Hippocampal formation (tissue), 2 donors: ENCODE results near the gene MSN.

Source experiments
- DNase-seq, 2 donors: peaks; one replicate each; lab custom pipeline; 2025; lab: John Stamatoyannopoulos, UW

The MSN gene

DNA sequence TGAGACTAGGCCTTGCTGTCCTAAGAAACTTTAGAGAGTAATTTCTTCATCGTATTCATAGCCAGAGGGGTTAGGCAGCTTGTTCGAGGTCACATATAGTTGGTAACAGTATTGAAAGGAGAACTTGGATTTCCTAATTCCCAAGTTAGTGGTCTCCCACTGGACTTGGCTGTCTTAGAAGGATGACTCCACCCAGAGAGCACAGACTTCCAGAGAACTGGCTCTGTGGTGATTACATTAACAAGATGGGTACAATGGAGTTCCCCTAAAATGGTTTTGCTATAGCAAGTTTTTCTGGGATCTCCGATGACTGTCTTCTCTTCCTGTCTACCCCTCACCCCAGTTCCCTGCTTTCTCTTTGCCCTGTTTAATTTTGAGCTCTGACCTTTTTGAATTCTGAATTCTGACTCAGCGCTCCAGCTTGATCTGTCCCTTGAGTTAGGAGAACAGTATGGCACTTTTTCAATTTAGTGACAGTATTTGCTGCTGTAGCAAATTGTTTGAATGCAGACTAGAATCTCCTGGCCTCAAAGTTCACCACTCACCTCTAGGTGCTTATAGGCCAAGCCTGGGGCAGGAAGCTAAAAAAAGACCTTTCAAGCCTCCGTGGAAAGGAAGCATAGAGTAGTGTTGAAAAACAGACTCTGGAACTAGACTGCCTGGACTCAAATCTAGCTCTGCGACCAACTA, 6.9 kb downstream of the MSN start:
- DNase-seq: no peak

GRCh38 chrX:65677954-65678469, 10.6 kb downstream of the MSN start:
- no peak for DNase-seq

DNA sequence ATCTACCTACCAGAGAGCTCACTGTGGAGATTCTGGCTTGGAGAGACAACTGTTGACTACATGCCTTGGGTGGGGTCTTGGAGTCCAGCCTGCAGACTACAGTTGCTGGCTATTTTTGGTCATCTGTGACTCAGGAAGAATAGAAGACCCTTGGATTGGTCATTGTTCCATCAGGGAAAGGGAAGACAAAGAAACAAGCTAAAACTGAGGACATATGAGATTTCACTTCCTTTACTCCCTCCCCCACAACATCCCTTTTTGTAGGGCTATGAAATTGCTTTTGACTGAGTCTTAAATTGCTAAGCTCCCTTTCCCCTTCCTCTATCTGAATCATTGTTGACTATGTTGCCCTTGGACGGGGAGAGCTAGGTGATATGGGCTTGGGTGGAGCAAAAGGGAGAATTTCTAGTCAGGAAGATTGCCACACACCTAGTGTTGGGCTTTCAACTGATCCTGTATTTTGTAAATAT, 11.7 kb downstream of the MSN start:
- no peak for DNase-seq

GRCh38 chrX:65681810-65682209, 14.4 kb downstream of the MSN start:
- DNase-seq: no peak

DNA sequence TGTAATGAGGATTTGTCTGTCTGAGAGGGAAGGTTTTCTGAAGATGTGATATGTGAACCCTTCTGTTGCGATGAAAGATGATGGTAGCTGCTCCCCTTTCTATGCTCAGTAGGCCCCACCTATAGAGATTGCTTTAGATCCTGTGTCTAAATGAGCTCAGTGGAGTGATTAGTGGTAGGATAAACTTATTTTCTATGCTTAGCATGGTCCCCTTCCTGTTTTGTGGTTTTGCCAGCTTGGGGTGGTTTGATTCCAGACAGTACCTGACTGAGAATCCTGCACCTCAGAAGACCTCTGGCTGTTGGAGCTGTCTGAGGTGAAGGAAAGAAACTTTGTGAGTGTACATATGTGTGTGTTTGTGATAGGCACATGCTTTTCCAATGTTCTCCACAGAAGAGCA, 17.7 kb downstream of the MSN start:
- no peak for DNase-seq

DNA sequence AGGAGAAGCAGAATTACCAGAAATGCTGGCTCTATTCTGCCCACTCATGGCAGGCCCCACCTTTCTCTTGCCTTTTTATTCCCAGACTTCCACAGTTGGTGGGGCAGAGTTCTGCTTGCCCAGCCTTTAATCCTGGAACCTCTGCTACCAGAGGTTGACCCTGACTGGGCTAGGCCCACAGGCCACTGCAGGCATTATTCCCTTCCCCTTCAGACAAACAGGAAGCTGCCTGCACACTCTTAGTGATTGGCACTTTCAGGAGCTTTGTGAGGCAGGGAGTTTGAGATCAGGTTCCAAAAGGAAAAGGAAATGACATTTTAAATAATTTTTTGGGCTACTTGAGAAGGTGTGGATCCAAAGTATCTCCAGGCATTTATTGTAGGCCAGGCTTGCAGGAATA, 18.8 kb downstream of the MSN start:
- DNase-seq: no peak

DNA sequence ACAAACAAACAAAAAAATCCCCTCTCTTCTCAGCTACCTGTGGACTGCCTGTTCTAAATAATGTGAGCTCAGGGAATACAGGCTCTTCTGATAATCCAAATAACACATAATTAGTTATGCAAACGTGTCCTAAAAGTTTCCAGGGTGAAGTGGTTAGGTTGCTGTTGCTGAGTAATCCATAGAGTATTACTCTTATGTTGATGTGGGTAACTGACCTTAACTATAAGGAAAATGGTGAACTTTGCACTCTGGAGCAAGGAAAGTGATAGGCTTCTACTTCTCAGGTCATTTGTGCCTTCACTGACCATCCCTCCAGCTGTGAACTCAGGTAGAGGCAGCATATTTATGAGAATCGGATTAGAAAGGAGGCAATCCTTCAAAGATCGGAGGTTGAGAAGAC, 19.9 kb downstream of the MSN start:
- DNase-seq: no peak

- no peak for DNase-seq
Observed at GRCh38 chrX:65688403-65688871, 21.0 kb downstream of the MSN start.

DNA sequence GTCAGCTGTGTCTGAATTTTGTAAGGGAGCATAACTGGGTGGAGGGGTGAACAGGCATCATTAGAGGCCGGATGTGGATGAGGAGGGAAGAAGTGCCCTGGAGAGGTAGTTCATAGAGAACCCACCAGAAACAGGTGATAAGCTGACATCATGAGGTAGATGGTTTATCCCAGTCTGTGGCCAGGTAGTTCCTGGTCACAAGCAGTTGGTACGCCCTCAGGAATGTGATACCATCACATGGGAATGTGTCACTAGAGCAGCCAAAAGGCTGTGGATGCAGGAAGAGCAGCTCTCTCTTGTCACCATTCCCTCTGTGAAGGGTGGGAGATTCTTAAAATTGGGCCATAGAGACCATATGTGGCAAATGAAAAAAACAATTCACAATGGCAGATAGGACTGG, 21.9 kb downstream of the MSN start:
- no peak for DNase-seq

DNA sequence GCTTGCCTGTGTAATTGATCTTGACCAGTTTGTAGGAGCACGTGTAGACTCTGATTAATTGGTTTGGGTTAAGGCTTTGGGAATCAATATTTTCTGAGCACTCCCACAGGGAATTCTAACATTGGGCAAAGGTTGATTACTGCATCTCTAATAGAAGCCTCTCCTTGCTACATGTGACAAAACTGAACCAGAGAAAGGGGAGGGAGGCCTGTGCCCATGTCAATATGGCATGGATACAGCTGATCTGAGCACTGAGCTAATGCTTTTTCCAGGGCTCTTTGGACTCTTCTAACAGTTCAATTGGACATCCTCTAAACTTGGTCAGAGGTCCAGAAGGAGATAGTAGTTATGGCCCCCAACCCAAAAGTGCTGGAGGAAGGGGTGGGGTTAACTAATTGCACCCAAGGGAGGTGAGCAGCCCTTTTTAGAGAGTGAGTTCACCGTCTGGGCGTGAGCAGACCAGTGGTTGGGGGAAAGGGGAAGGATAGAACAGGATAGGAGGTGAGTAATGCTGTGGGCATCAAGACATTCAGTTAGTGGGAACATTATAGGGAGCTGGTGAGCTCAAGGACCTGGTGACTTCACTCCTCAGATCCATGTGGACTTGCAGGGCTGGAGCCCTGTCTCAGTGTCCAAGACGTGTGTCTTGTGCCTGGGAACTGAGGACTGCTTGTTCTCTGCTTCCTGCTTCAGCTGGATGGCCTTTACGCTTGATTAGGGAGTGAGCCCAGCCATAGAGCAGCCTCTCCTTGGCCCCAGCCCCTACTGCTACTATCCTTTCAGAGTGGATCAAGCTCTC, 22.8 kb downstream of the MSN start:
- no peak for DNase-seq

DNA sequence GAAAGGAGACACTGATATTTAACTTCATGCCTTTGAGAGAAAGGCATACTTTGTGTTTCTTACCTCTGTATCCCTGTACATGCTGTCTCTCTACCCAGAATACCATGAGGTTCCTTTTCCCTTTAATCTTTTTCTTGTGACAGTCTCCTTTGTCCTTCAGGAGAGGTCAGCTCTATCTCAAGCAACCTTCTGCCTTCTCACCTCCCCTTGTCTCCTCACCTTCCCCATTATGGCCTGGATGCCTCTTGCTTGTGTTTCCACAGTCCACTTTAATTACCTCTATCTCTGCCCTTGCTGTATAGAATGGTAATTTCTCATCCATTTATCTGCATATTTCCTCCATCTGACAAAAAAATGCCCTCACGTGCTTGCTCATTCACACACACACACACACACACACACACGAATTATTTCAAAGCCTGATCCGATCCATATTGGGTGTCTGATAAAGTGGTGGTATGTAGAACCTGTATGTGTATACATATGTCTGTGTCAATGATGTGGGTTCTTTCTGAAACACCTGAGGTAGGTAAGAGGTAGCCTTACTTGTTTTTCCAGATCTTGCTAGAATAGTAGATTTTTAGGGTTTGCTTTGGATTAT, 28.5 kb downstream of the MSN start:
- no peak for DNase-seq

DNA sequence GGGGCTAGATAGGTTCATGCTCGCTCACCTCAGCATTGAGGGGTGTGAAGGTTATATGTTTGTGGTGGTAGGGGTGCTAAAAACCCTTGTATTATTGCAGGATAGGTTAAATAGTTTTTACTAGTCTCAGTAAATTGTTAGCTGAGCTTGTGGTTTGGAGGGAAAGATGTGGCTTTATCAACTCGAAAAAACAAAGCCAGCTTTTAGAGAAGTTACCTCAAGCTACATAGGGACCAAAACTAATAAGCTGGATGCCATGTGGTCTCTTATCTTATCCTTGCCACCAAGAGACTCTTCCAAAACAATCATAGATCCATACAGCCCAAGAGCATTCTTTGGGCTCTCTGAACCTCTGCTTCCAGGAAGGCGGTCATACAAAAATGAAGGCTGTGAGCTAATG, 29.2 kb downstream of the MSN start:
- DNase-seq: no peak

DNA sequence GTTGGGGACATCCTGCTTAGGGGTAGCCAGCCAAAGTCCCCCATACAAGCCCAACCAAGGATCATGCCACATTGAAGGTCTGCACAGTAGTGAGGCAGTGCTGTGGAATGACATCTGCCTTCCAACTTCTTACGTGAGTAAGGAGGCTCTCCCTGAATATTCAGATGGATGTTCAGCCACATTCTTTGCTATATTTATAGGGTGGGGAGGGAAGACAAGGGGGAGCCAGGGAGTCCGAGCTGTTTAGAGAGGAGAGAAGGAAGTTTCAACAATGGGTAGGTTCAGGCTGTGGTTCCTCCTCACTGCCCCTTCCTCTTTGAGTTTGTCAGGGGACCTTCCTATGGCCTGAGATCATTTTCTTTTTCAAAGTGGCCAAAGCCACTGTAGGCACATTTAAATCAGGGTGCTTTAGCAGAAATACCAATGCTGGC, 29.8 kb downstream of the MSN start:
- DNase-seq: no peak

DNA sequence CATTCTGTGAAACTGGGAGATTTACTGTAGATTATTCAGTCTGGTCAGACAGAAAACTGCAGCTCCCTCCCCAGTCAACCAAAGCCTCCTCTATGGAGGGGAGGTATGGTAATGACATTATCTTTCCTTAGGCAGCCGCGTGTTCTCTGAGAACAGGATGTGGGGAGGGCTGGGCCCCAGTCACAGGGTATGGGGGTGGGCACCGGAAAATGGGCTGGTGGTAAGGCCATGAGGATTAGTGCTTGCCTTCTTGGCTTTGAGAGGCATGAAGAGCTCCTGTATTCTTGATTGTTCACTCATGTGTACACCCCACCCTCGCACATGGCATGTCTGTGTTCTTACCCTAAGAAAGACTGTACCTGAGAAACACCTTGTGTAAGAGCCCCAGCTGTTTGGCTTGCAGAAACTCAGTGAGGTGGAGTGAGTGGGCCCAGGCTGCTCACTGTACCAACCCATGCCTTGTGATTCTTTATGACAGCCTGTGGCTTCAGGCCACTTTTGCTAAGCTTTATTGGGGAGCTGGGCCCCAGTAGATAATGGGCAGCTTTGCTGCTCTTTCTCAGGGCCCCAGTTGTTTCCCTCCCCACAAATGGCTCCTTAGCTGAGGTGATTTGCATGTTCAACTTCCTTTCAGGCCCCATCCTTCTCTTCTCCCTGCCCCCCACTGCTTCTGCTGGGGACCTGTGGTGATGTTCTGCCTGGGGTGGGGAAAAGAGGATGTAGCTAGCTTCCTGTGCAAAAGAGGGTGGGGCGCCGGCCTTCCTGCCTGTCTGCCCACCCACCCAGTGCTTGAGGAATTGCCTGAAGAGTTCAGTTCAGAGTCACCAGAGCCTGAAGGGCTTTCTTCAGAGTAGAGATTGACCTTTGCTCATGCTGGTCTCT, 30.7 kb downstream of the MSN start:
- peak in 1 of 2 donors; percentile 8 for DNase-seq

GRCh38 chrX:65702956-65703355, 35.5 kb downstream of the MSN start:
- DNase-seq: no peak

GRCh38 chrX:65705439-65705838, 38.0 kb downstream of the MSN start:
- DNase-seq: no peak

DNA sequence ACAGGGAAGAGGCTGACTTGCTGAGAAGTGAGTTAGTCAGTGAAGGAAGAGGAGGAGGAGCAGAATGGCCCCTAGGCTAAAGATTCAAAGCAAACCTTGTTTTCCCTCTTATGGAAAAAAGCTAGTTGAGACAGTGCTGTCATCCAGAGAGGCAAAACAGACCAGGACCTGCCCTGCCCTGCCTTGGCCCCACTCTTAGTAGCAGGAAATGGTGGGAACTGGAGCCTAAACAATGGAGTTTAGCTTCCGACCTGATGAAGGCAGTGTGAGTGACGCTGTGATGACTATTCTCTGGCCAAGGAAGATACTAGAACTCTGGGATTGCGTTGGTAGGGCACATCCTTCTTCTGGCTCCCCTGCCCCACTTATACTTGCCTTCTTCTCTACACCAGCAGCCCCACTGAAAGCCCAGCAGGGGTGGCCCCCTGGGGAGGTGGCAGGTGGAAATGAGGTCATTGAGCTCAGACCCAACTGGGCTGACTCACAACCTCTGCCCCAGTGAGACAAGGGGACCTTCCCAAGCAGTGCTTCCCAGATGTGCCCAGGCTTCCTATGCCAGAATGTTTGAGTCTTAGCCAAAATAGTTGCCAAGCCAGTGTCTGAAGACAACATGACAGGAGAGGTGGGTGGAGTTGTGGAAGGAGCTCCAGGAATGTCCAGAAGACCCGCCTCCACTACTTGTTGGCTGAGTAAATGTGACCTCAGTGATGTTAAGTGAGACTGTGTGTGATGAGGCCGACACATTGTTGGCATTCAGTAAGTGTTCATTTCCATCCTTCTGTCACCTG, 38.8 kb downstream of the MSN start:
- DNase-seq: no peak

- no peak for DNase-seq
Observed at GRCh38 chrX:65707151-65707550, 39.7 kb downstream of the MSN start.

GRCh38 chrX:65712005-65712806, 44.8 kb downstream of the MSN start:
- DNase-seq: no peak

- DNase-seq: no peak
Observed at GRCh38 chrX:65718538-65718937, 51.1 kb downstream of the MSN start.
